PC-9 (cell line): ENCODE data around the gene C13orf42.

Experiments
- CTCF ChIP-seq: fragments of 200-600 bp; sonication (generic); conservative IDR thresholded peaks from 2 replicates; pipeline ENCODE4 v1.6.1; 2017; ENCODE audit warnings: mixed run types, antibody characterized with exemption, mild to moderate bottlenecking, moderate library complexity
- EZH2 ChIP-seq: fragments of 200-600 bp; sonication (generic); IDR thresholded peaks from 2 replicates; pipeline ENCODE4 v1.8.0; 2017; ENCODE audit warnings: antibody characterized with exemption, low read depth

DNA sequence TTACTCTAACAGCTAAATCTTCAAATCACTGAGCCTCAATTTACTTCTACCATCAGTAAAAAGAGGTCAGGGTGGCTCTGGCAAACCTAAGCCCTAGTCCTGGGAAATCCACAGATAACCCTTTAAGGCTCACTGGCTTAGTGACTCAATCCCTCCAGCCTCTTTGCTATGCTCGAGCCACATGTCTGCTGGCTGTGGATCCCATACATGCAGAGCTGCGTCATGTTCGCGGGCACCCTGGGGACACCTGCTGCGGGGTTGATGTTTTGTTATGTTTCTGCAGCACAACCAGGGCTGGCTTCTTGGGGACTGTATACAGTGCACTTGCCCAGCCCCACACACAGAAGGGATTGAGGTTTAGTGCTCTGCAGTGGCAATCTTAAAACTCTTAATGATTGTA, 41.6 kb upstream of the C13orf42 start:
- TF ChIP-seq CTCF (no peak), EZH2 (no peak)
